ENCODE results near the gene DPYD.

The DPYD gene

DNA sequence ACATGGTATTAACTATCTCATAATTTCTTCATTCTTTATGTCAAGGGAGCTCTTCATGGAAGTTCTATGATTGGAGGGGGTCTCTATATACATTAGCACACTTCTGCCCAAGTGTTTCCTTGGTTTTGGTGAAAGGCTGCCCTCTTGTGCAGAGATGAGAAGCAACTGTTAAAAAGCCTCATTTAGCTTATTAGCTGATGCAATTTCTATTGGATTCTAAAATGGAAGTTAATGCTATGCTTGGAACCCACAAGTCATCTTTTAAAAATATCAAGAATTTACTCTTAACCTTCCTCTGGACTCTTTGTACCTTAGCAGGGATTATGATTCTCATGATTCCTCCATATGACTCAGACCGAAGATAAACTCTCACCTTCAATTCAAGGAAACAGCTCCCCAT lies 870.3 kb downstream of the DPYD start:
- Histone ChIP-seq H2AFZ (ENCODE audit: low read length) (no peak overlapping the region), H4K20me1 (ENCODE audit: insufficient read depth, low read length) (no peaks in the 10 kb centered on the region), H3K4me2 (ENCODE audit: low read length) (no peak overlapping the region), H3K9me3 (ENCODE audit: low read length) (no peaks in the 10 kb centered on the region), H3K27me3 (ENCODE audit: insufficient read depth, low read length) (no peaks in the 10 kb centered on the region), H3K4me1 (ENCODE audit: insufficient read depth, low read length, severe bottlenecking) (no peaks in the 10 kb centered on the region), H3K79me2 (ENCODE audit: insufficient read depth, low read length) (no peaks in the 10 kb centered on the region), H3K27ac (ENCODE audit: low read depth, low read length, poor library complexity, severe bottlenecking) (no peak overlapping the region), H3K36me3 (ENCODE audit: insufficient read depth, low read length) (no peaks in the 10 kb centered on the region), H3F3A (ENCODE audit: insufficient read depth, low read length) (no peaks in the 10 kb centered on the region), H3K4me3 (ENCODE audit: low read depth, low read length, poor library complexity, severe bottlenecking) (no peak overlapping the region), H3K9ac (ENCODE audit: low read length) (no peak overlapping the region), H3K9me2 (ENCODE audit: low read depth, low read length) (no peaks in the 10 kb centered on the region)
- TF ChIP-seq EZH2 (IDR thresholded peaks at IDR 0.05; ENCODE audit: borderline replicate concordance, low read length) (no peak), CTCF (IDR thresholded peaks at IDR 0.05; ENCODE audit: low read length) (peak; percentile 33; the same call in 1 of the 2 replicates)

DNA sequence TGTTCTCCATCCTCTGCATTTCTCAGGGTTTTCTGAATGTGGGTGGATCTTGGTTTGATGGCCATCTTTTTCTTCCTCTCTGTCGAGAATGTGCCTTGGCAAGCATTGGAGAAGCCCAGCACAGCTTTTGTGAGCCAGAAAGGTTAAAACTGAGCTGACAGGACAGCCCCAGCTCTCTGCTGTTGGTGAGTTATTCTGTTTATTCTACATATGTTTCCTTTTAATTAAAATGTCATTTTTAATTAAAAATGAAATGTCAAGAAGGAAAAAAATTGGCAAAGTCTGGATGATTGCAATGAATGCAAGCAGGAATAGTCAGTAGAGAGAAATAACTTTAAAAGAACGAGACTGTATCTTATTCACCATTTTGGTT lies 873.4 kb downstream of the DPYD start:
- Histone ChIP-seq H3K27ac (ENCODE audit: low read depth, low read length, poor library complexity, severe bottlenecking) (no peak overlapping the region), H3K4me2 (ENCODE audit: low read length) (no peak overlapping the region), H3K79me2 (ENCODE audit: insufficient read depth, low read length) (no peaks in the 10 kb centered on the region), H3K9me3 (ENCODE audit: low read length) (no peaks in the 10 kb centered on the region), H3K9me2 (ENCODE audit: low read depth, low read length) (no peaks in the 10 kb centered on the region), H2AFZ (ENCODE audit: low read length) (no peak overlapping the region), H3K4me1 (ENCODE audit: insufficient read depth, low read length, severe bottlenecking) (no peaks in the 10 kb centered on the region), H3K36me3 (ENCODE audit: insufficient read depth, low read length) (no peaks in the 10 kb centered on the region), H3K27me3 (ENCODE audit: insufficient read depth, low read length) (no peaks in the 10 kb centered on the region), H3F3A (ENCODE audit: insufficient read depth, low read length) (no peaks in the 10 kb centered on the region), H3K9ac (ENCODE audit: low read length) (no peak overlapping the region), H3K4me3 (ENCODE audit: low read depth, low read length, poor library complexity, severe bottlenecking) (no peak overlapping the region), H4K20me1 (ENCODE audit: insufficient read depth, low read length) (no peaks in the 10 kb centered on the region)
- TF ChIP-seq EZH2 (IDR thresholded peaks at IDR 0.05; ENCODE audit: borderline replicate concordance, low read length) (no peak), CTCF (IDR thresholded peaks at IDR 0.05; ENCODE audit: low read length) (no peak)

DNA sequence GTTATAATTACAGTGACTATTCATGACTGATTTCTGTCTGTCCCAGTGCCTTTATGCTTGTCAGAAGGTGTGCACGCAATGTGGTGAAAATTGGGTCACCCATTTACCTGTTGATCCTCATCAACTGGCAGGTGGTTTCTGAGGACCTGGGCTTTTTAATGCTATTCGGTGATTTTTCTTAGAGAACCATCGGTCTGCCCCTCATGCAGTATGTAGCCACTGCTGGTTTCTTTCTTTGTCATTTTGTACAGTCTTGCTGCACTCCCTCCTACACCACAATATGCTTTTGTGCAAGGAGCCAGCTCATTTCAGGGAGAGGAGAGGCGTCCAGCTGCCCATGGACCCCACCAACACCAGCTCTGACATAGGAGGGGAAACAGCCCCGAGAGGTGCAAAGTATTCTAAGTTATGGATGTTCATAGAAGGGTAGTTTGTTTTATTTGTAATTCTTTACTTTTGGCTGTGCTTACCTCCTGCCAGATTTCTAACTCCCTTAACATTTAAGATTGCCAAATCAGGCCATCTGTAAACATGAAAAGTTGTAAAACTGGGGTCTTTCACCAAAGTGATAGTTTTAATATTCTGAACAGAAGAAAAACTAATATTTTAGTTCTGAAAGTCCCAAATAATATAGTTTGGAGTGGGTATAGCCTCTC lies 873.9 kb downstream of the DPYD start:
- Histone ChIP-seq H3F3A (ENCODE audit: insufficient read depth, low read length) (no peaks in the 10 kb centered on the region), H3K9ac (ENCODE audit: low read length) (no peak overlapping the region), H3K9me3 (ENCODE audit: low read length) (no peaks in the 10 kb centered on the region), H3K9me2 (ENCODE audit: low read depth, low read length) (no peaks in the 10 kb centered on the region), H3K4me1 (ENCODE audit: insufficient read depth, low read length, severe bottlenecking) (no peaks in the 10 kb centered on the region), H3K79me2 (ENCODE audit: insufficient read depth, low read length) (no peaks in the 10 kb centered on the region), H3K27me3 (ENCODE audit: insufficient read depth, low read length) (no peaks in the 10 kb centered on the region), H3K4me2 (ENCODE audit: low read length) (no peak overlapping the region), H4K20me1 (ENCODE audit: insufficient read depth, low read length) (no peaks in the 10 kb centered on the region), H2AFZ (ENCODE audit: low read length) (no peak overlapping the region), H3K27ac (ENCODE audit: low read depth, low read length, poor library complexity, severe bottlenecking) (no peak overlapping the region), H3K36me3 (ENCODE audit: insufficient read depth, low read length) (no peaks in the 10 kb centered on the region), H3K4me3 (ENCODE audit: low read depth, low read length, poor library complexity, severe bottlenecking) (no peak overlapping the region)
- TF ChIP-seq EZH2 (IDR thresholded peaks at IDR 0.05; ENCODE audit: borderline replicate concordance, low read length) = no peak

- Histone ChIP-seq H3K36me3 (ENCODE audit: insufficient read depth, low read length) (no peaks in the 10 kb centered on the region), H3K9ac (ENCODE audit: low read length) (no peak overlapping the region), H4K20me1 (ENCODE audit: insufficient read depth, low read length) (no peaks in the 10 kb centered on the region), H3K9me3 (ENCODE audit: low read length) (no peaks in the 10 kb centered on the region), H2AFZ (ENCODE audit: low read length) (no peak overlapping the region), H3K9me2 (ENCODE audit: low read depth, low read length) (no peaks in the 10 kb centered on the region), H3K4me1 (ENCODE audit: insufficient read depth, low read length, severe bottlenecking) (no peaks in the 10 kb centered on the region), H3F3A (ENCODE audit: insufficient read depth, low read length) (no peaks in the 10 kb centered on the region), H3K27me3 (ENCODE audit: insufficient read depth, low read length) (no peaks in the 10 kb centered on the region), H3K4me2 (ENCODE audit: low read length) (no peak overlapping the region), H3K4me3 (ENCODE audit: low read depth, low read length, poor library complexity, severe bottlenecking) (no peak overlapping the region), H3K79me2 (ENCODE audit: insufficient read depth, low read length) (no peaks in the 10 kb centered on the region), H3K27ac (ENCODE audit: low read depth, low read length, poor library complexity, severe bottlenecking) (no peak overlapping the region)
- TF ChIP-seq EZH2 (IDR thresholded peaks at IDR 0.05; ENCODE audit: borderline replicate concordance, low read length) = no peak
- no peak for TF ChIP-seq CTCF (IDR thresholded peaks at IDR 0.05; ENCODE audit: low read length)
These were observed 876.6 kb downstream of the DPYD start for GRCh38 chr1:97044159-97044760.

Measured in OCI-LY1 (cell line).